NCI-H526 treated with DMSO at 0.1 percent for 48 hours (cell line): Measurements from ENCODE around the gene LSM14A.
"Not testable (repeated sequence)": the region's sequence is repeated elsewhere in the genome, so short reads cannot be mapped to it uniquely, and the experiment has no call there.

ENCODE experiments used
- DNase-seq: peaks from one replicate; lab custom pipeline; 2025; lab: John Stamatoyannopoulos, UW

Gene LSM14A

GRCh38 chr19:34171877-34172660, at the start of gene LSM14A:
TSS of gene LSM14A (plus strand) at chr19:34172504. CDS start at chr19:34172643, 139 bp downstream.
- DNase-seq: peak; percentile 83

- no peak for DNase-seq
These were observed 47.5 kb upstream of the LSM14A start for GRCh38 chr19:34124828-34125227.

DNA sequence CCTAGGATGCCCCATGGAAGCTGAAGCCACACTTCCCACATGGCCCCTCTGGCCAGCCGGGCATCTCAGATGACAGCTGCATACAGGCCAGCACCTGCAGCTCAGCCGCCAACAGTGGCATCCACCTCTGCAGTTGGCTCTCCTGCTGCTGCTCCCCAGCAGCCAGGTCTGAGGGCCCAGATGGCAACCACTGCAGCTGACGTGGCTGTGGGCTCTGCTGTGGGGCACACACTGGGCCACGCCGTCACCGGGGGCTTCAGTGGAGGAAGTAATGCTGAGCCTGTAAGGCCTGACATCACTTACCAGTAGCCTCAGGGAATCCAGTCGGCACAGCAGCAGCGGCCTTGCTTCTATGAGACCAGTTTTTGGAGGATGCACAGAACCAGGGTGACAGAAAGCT, 45.3 kb upstream of the LSM14A start:
- no peak for DNase-seq

DNA sequence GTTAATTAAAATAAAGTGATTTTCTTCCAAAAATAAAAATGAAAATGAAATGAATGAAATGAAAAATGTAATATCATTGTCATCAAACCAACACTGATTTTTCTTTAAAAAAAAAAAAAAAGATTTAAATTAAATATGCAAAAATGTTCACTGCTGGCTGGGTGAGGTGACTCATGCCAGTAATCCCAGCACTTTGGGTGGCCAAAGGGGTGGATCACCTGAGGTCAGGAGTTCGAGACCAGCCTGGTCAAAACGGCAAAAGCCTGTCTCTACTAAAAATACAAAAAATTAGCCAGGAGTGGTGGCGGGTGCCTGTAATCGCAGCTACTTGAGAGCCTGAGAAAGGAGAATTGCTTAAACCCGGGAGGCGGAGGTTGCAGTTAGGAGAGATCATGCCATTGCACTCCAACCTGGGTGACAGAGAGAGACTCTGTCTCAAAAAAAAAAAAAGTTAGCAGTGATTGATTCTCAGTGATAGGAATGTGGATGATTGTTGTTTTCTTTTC, 44.6 kb upstream of the LSM14A start:
- no peak for DNase-seq

GRCh38 chr19:34128558-34129250, 43.6 kb upstream of the LSM14A start:
- no peak for DNase-seq

DNA sequence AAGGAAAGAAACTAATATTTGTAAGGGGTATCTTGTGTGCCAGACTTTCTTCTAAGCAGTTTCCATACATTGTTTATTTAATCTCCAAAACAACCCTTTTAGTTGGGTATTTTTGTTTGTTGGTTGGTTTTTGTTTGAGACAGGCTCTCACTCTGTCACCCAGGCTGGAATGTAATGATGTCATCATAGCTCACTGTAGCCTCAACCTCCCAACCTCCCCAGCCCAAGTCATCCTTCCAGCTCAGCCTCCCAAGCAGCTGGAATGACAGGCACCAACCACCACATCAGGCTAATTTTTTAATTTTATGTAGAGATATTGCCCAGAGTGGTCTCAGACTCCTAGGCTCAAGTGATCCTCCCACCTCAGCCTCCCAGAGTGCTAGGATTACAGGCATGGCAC, 41.2 kb upstream of the LSM14A start:
- no peak for DNase-seq

DNA sequence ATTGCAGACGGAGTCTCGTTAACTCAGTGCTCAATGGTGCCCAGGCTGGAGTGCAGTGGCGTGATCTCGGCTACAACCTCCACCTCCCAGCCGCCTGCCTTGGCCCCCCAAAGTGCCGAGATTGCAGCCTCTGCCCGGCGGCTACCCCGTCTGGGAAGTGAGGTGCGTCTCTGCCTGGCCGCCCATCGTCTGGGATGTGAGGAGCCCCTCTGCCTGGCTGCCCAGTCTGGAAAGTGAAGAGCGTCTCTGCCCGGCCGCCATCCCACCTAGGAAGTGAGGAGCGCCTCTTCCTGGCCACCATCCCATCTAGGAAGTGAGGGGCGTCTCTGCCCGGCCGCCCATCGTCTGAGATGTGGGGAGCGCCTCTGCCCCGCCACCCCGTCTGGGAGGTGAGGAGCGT, 40.2 kb upstream of the LSM14A start:
- DNase-seq: not testable (repeated sequence)

- not testable (repeated sequence) for DNase-seq
These were observed 39.6 kb upstream of the LSM14A start for GRCh38 chr19:34132706-34133105.

DNA sequence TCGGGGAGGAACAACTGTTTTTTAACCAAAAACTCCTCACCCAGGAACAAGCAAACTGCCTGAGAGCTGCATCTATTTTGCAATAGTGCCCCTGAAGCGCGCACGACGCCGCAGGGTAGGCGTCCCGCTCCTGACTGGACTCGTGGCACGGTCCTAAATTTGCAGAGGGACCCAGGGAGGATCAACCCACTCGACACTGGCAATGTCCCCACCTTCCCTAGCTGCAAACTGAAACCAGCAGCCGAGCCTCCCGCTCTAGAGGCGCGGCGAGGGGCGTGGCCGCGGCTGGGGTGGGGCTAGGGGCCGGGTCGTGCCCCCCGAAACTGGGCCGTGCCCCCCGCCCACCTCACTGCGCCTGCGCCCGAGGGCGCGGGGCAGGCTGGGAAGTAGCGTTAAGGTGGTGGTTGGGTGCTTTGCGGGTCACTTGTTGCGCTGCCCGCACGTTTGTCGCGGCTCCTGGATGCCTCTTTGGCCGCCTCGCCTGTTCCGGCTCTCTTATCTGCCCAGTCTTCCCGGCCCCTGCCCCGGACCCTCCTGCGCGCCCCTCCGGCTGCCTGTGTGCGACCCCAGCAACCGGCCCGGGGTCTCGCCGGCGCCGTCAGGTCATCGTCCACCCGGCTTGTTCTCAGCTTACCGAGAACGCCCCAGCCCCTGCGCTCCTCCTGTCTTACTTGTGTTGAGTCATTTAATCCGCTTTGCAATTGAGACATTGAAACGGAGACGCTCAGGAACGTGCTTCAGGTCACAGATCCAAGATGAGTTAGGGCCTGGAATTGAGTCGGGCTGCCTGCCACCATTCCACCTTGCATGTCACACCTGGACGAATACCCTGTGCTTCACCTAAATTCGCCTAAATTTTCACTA, 37.9 kb upstream of the LSM14A start:
- DNase-seq: peak; percentile 82

DNA sequence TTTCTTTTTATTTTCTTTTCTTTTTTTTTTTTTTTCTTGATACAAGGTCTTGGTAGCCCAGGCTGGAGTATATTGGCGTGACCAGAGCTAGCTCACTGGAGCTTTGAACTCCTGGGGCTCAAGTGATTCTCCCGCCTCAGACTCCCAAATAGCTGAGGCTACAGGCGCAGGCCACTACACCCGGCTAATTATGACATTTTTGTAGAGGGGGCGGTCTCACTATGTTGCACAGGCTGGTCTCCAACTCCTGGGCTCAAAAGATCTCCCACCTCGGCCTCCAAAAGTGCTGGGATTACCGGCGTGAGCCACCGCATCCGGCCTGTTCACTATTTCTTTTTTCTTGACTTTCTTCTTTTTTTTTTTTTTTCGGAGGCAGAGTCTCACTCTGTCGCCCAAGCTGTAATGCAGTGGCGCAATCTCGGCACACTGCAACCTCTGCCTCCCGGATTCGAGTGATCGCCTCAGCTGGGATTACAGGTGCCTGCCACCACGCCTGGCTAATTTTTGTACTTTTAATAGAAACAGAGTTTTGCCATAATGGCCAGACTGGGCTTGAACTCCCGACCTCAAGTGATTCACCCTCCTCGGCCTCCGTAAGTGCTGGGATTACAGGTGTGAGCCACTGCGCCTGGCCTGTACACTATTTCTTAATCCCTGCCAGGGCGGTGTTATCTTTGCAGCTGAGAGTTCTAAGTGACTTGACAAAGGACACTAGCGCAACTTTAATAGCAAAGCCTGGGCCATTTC, 37.1 kb upstream of the LSM14A start:
- no peak for DNase-seq

DNA sequence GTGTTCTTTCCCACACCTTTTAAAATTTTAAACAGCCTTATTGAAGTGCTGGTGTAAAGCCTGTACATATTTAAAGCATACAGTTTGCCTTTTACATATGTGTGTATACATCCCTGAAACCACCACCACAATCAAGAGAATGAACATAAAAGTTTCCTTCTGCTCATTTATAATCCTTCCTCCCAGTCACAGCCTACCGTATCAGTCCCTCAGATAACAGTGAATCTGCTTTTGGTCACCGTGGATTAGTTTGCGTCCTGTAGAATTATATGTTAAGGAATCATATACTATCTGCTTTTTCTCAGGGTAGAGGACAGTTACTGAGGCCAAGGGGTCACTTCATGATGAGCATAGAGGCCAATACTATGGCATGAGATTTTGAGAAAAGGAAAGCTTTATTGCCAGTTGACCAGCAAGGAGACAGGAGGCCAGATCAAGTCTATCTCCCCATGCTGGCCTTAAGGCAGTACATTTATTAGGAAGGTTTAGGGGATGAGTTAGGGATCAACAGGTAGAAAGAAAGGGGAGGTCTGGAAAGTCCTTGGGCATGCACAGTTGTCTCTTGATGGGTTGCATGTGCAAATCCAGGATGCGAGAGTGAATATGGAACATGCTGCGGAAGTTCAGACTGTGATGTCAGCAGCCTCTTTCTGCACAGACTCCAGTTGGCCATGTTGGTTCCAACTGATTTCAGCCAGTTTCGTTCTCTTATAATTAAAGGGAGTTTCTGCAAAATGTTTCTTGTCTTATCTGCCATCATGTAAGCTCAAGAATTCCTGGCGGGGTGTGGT, 36.3 kb upstream of the LSM14A start:
- DNase-seq: no peak

DNA sequence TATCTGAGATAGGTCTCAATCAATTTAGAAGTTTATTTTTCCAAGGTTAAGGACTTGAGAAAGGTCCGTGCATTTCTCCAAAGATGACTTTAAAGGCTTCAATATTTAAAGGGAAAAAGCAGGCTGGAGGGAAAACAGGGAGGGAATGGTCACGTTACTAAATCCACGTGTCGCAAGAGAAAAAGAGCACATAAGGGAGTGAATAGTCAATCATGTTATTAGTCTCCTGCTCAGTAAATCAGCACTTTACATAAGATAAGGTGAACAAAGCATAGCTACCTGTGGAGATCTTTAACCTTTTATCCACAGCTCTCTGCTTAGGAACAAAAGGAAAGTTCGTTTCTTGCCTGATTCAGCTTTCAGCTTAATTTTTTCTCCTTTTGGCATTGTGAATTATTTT, 31.3 kb upstream of the LSM14A start:
- no peak for DNase-seq

GRCh38 chr19:34142440-34142839, 29.9 kb upstream of the LSM14A start:
- DNase-seq: no peak

DNA sequence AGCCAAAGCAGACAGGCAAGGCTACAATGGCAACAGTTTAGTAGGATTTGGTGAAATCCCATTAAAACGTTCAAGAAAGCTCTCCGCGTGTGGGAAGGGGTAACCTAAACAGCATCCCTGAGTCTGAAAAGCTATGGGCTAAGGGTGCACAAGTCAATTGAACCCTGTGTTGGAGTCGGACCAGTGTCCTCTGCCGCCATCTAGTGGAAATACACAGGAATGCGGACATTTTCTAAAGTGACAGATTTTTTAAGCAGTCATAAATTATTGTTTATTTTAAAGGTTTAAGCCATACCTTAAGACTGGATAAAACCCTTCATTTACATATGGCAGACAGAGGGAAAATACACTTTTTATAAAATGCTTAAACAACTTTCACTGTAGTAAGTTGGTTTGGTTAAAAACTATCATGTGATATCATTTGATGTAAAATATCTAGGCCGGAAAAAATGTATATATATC, 26.5 kb upstream of the LSM14A start:
- DNase-seq: peak; percentile 48

GRCh38 chr19:34148658-34149185, 23.6 kb upstream of the LSM14A start:
- DNase-seq: no peak

DNA sequence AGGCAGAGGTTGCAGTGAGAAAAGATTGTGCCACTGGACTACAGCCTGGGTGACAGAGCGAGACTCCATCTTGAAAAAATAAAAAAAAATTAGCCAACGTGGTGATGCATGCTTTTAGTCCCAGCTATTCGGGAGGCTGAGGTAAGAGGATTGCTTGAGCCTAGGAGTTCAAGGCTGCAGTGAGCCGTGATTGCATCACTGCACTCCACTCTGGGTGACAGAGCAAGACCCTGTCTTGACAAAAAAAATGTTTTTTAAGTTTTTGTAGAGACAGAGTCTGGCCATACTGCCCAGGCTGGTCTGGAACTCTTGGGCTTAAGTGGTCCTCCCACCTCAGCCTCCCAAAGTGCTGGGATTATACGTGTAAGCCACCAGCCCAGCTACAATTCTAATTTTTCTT, 22.4 kb upstream of the LSM14A start:
- DNase-seq: no peak

DNA sequence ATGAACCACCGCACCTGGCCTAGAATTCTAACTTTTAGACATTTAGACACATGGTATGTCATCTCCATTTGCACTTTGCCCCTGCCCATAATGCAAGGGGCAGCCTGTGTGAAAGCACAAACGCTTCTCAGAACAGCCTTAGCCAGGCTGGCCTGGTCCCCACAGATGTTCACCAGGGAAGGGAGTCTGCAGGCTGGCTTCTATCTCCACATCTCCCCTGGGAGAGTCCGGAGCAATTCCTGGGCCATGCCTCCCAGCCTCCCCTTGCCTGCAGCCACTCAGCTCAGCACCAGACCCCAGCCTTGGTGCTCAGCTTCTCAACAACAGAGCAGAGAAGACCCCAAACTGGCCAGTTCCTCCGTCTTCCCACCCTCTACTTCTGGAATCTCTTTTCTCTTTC, 21.7 kb upstream of the LSM14A start:
- DNase-seq: no peak

DNA sequence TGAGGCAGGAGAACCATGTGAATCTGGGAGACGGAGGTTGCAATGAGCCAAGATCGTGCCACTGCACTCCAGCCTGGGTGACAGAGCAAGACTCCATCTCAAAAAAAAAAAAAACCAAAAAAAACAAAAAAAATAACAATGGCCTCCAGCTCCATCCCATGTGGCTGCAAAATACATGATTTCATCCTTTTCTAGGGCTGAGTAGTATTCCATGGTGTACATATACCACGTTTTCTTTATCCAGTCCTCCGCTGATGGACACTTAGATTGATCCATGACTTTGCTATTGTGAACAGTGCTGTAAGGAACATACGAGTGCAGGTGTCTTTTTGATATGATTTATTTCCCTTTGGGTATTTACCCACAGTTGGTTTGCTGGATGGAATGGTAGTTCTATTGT, 20.9 kb upstream of the LSM14A start:
- no peak for DNase-seq

- no peak for DNase-seq
These were observed 17.9 kb upstream of the LSM14A start for GRCh38 chr19:34154401-34154800.

- DNase-seq: no peak
These were observed 16.6 kb upstream of the LSM14A start for GRCh38 chr19:34155686-34156085.
